ENCODE measurements around the gene CLDN14.

CLDN14 gene

GRCh38 chr21:36433059-36433709 is 46.7 kb downstream of the CLDN14 start:
- DNase-seq (ENCODE audit: low spot score), result no peak

GRCh38 chr21:36431252-36431651 is 48.7 kb downstream of the CLDN14 start:
- no peak for DNase-seq (ENCODE audit: low spot score)

- DNase-seq (ENCODE audit: low spot score), result no peak
These were observed 49.1 kb downstream of the CLDN14 start for GRCh38 chr21:36430841-36431240.

GRCh38 chr21:36429947-36430546 is 49.9 kb downstream of the CLDN14 start:
- DNase-seq (ENCODE audit: low spot score), result peak; percentile 97

- no peak for DNase-seq (ENCODE audit: low spot score)
These were observed 51.0 kb downstream of the CLDN14 start for GRCh38 chr21:36428761-36429432.

GRCh38 chr21:36427502-36427901 is 52.4 kb downstream of the CLDN14 start:
- DNase-seq (ENCODE audit: low spot score), result no peak

GRCh38 chr21:36425286-36425685 is 54.6 kb downstream of the CLDN14 start:
- DNase-seq (ENCODE audit: low spot score), result no peak

GRCh38 chr21:36424592-36424991 is 55.3 kb downstream of the CLDN14 start:
- no peak for DNase-seq (ENCODE audit: low spot score)

GRCh38 chr21:36423771-36424433 is 56.0 kb downstream of the CLDN14 start:
- no peak for DNase-seq (ENCODE audit: low spot score)

GRCh38 chr21:36422279-36423098 is 57.4 kb downstream of the CLDN14 start:
- peak; percentile 72 for DNase-seq (ENCODE audit: low spot score)

- DNase-seq (ENCODE audit: low spot score), result no peak
These were observed 59.2 kb downstream of the CLDN14 start for GRCh38 chr21:36420571-36421339.

- DNase-seq (ENCODE audit: low spot score), result peak; percentile 92
These were observed 59.9 kb downstream of the CLDN14 start for GRCh38 chr21:36419996-36420395.

- DNase-seq (ENCODE audit: low spot score), result no peak
These were observed 60.7 kb downstream of the CLDN14 start for GRCh38 chr21:36419241-36419640.

GRCh38 chr21:36415375-36415774 is 64.5 kb downstream of the CLDN14 start:
- no peak for DNase-seq (ENCODE audit: low spot score)

- DNase-seq (ENCODE audit: low spot score), result no peak
These were observed 67.0 kb downstream of the CLDN14 start for GRCh38 chr21:36412916-36413315.

- DNase-seq (ENCODE audit: low spot score), result no peak
These were observed 68.6 kb downstream of the CLDN14 start for GRCh38 chr21:36411301-36411700.

Measured in AG08395 (cell line).